ENCODE measurements around the gene ATP2B3.

Gene ATP2B3

DNA sequence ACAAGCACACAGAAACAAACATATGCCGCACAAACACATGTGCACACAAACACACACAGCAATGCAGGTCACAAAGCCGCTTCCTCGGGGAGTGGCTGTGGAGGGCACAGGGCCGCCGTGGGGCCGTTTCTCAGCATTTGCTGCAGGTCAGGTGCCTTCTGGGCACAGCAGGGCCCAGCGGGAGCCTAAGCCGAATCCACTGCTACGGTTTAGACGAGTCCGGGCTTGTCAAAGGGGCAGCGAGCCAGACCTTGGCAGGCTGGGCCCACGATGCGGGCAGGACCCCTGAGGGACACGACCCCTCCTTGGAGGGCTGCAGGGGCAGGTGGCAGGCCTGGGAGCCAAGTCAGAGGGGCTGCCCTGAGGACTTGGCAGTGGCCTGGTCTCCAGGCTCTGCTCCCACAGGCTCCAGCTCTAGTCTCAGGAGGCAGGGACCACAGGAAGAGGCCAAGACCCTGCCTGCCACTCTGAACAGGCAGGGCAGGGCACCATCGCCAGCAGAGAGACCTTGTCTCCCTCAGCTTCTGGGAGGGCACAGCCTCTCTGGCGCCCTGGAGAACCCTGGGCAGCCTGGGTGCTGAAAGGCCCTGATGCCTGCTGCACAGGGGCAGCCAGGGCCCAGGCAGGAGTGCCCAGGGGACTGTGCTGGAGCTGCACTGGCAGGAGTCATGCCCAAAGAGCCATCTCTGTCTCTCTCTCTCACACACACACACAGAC lies 5.5 kb upstream of the ATP2B3 start:
- DNase-seq, result no peak

- DNase-seq, result no peak
Measured at GRCh38 chrX:153512501-153512893, 4.9 kb upstream of the ATP2B3 start.

DNA sequence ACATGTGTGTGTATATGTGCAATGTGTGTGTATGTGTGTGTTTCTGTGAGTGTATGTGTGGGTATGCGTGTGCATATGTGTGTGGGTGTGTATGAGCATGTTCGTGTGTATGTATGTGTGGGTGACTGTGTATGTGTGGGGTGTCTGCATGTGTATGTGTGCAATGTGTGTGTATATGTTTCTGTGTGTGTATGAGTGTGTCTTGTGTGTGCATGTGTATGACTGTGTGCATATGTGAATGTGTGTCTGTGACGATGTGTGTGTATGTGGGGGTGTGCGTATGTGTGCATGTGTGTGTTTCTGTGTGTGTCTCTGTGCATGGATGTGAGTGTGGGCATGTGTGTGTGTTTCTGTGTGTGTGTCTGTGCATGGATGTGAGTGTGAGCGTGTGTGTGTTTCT lies 4.2 kb upstream of the ATP2B3 start:
- no peak for DNase-seq

- no peak for DNase-seq
Measured at GRCh38 chrX:153514259-153514658, 3.2 kb upstream of the ATP2B3 start.

DNA sequence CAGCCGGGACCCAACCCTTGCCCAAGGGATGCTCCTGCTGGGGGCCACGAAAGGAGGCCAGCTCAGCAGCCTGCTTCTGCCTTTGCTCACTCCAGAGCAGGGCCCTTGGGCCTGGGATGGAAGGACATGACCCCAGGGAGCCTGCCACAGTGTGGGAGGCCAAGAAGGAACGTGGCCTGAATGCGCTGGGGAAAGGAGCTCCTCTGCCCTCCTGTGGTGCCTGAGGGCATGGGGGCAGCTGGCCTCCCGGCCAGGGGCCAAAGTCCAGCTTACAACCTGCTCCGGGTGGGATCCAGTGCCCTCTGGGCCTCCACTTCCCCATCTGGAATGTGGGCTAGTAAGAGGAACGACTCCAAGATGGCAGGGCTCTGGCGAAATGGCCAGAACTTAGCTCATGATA lies 2.0 kb upstream of the ATP2B3 start:
- no peak for DNase-seq

DNA sequence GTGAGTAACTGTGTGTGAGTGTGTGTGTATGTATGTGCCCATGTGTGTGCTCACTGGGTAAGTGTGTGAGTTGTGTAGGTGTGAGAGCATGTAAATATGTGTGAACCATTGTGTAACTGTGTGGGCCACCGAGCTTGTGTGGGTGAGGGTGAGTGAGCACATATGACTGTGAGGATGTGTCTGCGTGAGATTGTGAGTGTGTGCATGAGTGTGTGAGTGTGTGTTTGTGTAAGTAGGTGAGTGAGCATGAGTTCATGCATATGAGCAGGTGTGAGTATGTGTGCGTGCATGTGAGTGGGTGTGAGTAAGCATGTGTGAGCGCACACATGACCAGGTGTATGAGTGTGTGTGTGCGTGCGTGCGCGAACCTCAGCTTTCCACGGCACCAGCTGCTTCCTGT lies 1.4 kb upstream of the ATP2B3 start:
- DNase-seq, result no peak

GRCh38 chrX:153517946-153518834 lies 748 bp downstream of the ATP2B3 start:
- DNase-seq, result no peak

DNA sequence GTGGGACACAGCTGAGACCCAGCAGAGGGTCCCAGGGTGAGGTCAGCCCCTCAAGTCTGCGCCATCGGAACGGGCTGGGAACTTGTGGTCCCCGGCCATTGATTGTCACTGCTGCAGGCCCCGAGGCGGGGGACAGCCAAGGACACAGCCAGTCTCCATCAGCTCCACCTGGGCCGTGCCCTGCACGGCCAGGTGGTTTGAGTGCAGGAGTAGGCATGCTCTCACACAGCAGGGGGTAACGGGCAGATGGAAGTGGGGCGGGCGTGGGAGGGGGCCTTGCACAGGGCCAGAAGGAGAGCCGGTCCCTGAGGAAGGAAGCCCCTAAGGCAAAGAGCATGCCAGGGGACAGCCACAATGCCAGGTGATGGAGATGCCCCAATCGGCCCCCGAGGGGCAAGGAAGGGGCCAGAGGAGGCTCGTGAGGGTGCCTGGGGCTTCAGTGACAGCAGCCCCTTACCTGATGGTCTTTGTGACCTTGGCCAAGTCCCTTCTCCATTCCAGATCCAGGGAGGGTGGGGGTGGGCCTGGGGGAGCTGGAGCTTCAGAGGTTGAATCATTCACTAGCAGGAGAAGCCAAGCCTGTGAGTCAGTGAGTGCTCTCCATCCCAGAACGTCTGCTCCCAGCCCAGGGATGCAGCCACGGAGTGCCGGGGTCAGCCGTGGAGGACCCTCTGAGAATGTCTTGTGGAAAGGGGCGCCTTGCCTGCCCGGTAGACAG lies 2.3 kb downstream of the ATP2B3 start:
- DNase-seq, result no peak

- no peak for DNase-seq
Measured at GRCh38 chrX:153520287-153520917, 3.0 kb downstream of the ATP2B3 start.

DNA sequence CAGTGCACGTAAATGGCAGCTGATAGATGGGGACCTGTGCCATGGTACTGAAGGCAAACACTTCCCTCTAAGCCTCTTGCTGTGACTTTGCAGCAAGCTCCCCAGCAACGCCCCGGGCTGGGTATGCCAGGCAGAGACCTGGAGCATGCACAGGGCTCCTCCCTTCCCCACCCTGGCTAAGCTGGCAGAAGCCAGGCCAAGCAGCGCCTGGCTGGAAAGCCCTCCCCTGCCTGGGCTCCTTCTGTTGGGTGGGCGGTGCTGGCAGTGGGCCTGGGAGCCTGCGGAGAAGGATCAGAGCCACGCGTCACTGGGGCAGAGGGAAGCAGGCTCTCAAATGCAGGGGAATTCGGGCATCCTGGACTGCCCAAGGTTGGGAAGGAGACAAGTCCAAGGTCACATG lies 3.6 kb downstream of the ATP2B3 start:
- peak; percentile 3 for DNase-seq

GRCh38 chrX:153522259-153522658 lies 4.8 kb downstream of the ATP2B3 start:
- no peak for DNase-seq

- DNase-seq, result no peak
Measured at GRCh38 chrX:153523269-153523668, 5.8 kb downstream of the ATP2B3 start.

- DNase-seq, result no peak
Measured at GRCh38 chrX:153524234-153524633, 6.8 kb downstream of the ATP2B3 start.

DNA sequence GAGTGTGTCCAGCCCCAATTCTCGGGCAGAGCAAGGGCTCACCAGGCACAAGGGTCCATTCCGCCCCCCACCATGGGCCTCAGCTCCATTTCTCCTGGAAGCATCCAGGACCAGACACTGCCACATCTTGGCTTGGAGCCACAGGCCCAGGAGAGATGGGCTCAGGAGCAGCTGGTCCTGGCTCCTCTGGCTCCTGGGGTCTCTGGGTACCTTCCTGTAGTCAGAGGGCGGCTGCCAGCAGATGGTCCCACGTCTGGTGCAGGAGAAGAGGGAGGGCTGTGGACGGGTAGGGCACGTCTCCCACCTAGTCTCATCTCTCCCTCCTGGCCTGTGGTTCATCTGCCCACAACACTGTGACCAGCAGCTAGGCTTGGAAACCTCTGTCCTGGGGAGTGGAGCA lies 8.0 kb downstream of the ATP2B3 start:
- DNase-seq, result no peak

DNA sequence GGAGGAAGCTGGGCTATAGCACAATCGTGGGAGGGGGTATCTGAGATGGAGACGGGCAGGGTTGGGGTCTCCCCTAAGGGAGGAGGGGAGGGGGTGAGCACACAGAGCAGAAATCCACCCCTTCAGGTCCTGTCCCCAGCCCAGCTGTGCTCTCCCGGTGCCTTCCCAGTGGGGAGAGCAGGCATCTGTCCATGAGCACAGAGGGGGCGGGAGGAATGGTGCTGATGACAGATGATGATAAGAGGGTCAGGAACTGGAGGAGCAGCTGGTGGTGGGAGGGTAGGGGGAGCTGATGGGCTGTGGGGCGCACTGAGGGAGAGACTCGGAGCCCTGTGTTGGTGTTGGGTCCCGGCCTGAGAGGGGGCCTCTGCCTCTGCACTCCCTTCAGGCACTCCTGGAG lies 8.6 kb downstream of the ATP2B3 start:
- DNase-seq, result no peak

- DNase-seq, result no peak
Measured at GRCh38 chrX:153526801-153527200, 9.4 kb downstream of the ATP2B3 start.

- DNase-seq, result no peak
Measured at GRCh38 chrX:153527208-153527607, 9.8 kb downstream of the ATP2B3 start.

DNA sequence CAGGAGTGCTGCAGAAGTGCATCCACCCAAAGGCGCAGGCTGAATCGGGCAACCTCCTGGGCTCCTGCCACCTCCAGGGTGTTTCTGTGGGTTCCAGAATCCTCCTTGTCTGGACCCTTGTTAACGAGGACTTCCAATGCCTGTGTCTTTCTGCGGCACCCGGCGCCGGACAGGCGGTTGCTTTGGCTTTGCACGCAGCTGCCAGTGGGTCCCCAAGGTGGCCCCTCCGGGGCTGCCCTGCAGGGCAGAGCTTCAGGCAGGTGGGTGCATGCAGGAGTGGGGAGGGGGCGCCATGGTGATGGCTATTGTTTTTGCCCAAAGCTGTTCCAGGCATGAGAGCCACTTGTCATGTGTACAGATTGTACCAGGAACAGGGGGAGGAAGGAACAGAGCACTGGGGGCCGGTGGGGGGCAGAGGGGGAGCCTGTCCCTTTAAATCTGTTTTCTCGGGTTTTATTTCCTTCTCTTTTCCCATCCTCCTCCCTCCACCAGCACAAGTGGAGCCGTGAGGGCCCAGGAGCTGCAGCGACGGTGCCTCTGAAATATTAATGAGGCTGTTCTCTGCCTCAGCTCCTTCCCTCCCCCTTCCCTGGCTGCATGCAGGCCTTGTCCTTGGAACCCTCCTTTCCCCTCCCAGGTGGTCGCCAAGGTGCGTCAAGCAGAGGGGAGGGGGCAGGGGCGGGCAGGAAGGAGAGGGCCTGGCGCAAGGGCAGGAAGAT lies 13.1 kb downstream of the ATP2B3 start:
- peak; percentile 13 for DNase-seq

DNA sequence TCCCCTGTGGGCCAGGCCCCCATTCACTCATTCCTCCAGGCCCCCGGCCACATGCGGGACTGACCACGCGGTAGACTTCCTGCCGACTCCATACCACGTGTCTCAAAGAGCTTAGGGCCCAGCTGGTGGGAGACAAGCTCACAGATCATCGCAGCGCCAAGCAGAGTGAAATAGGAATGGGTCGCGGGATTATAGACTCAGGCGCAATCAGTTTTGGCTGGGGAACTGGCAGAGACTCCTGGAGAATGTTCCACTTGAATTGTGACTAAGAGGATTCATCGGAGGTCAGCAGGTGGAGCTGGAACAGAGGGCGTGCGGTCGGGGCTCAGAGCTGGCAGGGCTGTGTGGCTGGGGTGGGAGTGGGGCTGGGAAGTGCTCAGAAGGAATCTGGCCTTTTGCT lies 15.6 kb downstream of the ATP2B3 start:
- no peak for DNase-seq

- DNase-seq, result no peak
Measured at GRCh38 chrX:153537080-153537479, 19.6 kb downstream of the ATP2B3 start.

GRCh38 chrX:153537526-153538295 lies 20.3 kb downstream of the ATP2B3 start:
- DNase-seq, result no peak

DNA sequence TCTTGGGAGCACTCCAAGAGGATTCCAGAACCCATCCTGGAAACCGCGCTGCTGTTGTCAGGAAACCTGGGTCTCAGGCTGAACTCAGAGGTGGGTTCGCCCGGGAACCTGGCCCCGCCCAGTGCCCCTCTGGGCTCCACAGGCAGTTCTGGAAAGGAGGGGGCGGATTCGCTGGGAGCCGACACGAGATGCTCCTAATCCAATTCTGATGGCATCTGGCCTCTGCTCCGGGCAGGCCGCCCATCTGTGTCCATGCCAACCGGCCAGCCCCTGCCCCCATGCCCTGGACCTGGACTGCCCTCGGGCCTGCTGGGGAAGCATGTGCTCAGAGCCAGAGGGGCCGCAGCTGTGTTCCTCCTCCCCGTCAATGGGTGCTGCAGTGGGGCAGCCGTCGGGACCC lies 21.0 kb downstream of the ATP2B3 start:
- DNase-seq, result no peak

Data from midbrain (tissue), 1 donor.